ENCODE results near the gene RFX8.

- TF ChIP-seq GATA3 (IDR thresholded peaks at IDR 0.05; ENCODE audit: low read depth, low read length) (no peak), GATA2 (IDR thresholded peaks at IDR 0.05; ENCODE audit: low read depth, low read length) (no peak)
Observed at GRCh38 chr2:101412092-101412694, 62.7 kb downstream of the RFX8 start.
